Kidney glomerular epithelial cell (primary cell): ENCODE results near the gene ZNF496.
"Not testable (repeated sequence)": the region's sequence is repeated elsewhere in the genome, so short reads cannot be mapped to it uniquely, and the experiment has no call there.

ENCODE experiments used
- DNase-seq: peaks from one replicate; lab custom pipeline; 2025; lab: John Stamatoyannopoulos, UW

Gene ZNF496

GRCh38 chr1:247331525-247332214 lies at the start of gene ZNF496:
ZNF496 (minus strand) TSS chr1:247331867; CDS start chr1:247329578, 2,289 bp downstream.
- DNase-seq, result peak; percentile 53

- no peak for DNase-seq
Observed at GRCh38 chr1:247378334-247379073, 46.8 kb upstream of the ZNF496 start.

GRCh38 chr1:247377656-247378055 lies 46.0 kb upstream of the ZNF496 start:
- DNase-seq, result not testable (repeated sequence)

GRCh38 chr1:247376659-247377058 lies 45.0 kb upstream of the ZNF496 start:
- DNase-seq, result no peak

GRCh38 chr1:247375747-247376146 lies 44.1 kb upstream of the ZNF496 start:
- DNase-seq, result no peak

- not testable (repeated sequence) for DNase-seq
Observed at GRCh38 chr1:247374651-247375334, 43.1 kb upstream of the ZNF496 start.

DNA sequence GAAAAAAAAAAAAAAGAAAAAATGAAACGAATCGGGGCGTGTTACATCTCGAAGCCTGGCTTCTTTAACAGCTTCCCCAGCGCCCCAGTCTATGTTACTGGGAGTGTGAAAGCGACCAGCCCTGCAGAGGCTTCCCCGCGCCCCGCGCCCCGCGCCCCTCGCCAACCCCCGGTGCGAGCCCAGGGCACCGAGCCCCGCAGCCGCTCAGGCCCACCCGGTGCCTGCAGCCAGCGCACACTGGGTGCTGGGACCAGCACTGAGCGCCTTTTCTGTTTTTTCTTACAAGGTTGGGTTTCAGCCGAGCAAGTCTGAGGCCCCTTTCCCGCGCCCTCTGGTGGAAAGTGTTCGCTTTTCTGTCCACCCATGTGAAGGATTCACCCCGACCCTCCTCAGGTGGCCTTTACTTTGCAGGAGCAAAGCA lies 42.1 kb upstream of the ZNF496 start:
- peak; percentile 9 for DNase-seq

DNA sequence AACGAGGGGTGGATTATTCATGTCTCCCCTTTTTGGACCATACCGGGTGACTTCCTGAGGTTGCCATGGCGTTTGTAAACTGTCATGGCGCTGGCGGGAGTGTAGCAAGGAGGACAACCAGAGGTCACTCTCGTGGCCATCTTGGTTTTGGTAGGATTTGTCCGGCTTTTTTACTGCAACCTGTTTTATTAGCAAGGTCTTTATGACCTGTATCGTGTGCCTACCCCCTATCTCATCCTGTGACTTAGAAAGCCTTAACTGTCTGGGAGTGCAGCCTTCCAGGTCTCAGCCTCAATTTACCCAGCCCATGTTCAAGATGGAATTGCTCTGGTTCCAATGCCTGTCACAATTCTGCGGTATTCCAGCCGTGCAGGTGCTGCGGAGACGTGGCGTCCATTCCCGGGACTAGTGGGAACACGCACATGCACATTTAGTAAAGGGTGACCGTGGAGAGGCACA lies 40.2 kb upstream of the ZNF496 start:
- DNase-seq, result no peak

DNA sequence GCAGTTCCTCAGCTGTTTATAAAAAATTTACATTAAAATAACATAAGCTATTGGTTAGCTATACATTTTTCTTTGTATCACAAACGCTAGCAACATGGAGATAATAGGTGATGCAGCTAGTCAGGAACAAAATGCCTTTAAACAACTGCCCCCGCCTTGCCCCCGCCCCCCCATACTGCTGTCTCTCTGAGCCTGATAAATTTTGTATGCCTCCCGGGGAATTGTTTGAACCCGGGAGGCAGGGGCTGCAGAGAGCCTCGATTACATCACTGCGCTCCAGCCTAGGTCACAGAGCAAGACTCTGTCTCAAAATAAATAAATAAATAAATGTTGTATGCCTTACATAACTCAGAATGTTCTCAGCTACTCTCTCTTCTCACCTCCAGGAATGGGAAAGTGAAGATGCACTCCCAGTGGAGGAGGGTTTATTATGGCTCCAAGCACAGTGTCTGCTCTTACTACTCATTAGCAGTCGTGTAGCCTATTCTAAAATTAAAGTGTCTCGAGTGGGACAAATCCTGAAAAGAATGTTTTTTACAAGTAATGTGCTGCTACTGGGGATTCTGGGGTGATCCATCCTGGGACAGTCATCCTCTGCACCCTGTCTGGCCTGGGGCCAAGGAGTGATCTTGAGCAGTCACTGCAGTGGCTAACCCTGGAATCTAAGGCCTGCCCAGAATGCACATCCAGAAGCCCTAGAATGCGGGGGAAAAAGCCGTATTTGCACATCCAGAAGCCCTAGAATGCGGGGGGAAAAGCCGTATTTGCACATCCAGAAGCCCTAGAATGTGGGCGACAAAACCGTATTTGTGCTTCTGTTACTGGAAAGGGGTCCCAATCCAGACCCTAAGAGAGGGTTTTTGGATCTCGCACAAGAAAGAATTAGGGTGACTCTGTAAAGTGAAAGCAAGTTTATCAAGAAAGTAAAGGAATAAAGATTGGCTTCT lies 39.4 kb upstream of the ZNF496 start:
- no peak for DNase-seq

GRCh38 chr1:247368490-247369145 lies 37.0 kb upstream of the ZNF496 start:
- DNase-seq, result no peak

- no peak for DNase-seq
Observed at GRCh38 chr1:247367786-247368422, 36.2 kb upstream of the ZNF496 start.

DNA sequence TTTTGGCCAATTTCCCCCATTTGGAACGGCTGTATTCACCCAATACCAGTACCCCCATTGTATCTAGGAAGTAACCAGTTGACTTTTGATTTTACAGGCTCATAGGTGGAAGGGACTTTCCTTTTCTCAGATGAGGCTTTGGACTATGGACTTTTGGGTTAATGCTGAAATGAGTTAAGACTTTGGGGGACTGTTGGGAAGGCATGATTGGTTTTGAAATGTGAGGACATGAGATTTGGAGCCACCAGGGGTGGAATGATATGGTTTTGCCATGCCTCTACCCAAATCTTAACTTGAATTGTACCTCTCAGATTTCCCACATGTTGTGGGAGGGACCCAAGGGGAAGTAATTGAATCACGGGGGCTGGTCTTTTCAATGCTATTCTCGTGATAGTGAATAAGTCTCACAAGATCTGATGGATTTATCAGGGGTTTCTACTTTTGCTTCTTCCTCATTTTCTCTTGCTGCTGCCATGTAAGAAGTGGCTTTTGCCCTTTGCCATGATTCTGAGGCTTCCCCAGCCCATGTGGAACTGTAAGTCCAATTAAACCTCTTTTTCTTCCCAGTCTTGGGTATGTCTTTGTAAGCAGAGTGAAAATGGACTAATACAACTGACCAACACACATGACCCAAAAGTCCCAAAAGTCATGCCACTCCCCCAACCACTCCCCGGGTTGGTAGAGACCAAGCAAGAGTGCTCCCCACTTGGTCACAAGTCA lies 35.4 kb upstream of the ZNF496 start:
- no peak for DNase-seq

DNA sequence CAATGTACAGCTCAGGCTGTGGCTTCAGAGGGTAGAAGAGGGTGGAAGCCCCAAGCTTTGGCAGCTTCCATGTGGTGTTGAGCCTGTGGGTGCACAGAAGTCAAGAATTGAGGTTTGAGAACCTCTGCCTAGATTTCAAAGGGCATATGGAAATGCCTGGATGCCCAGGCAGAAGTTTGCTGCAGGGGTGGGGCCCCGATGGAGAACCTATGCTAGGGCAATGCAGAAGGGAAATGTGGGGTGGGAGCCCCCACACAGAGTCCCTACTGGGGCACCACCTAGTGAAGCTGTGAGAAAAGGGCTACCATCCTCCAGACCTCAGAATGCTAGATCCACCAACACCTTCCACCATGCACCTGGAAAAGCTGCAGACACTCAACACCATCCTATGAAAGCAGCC lies 34.7 kb upstream of the ZNF496 start:
- DNase-seq, result not testable (repeated sequence)

DNA sequence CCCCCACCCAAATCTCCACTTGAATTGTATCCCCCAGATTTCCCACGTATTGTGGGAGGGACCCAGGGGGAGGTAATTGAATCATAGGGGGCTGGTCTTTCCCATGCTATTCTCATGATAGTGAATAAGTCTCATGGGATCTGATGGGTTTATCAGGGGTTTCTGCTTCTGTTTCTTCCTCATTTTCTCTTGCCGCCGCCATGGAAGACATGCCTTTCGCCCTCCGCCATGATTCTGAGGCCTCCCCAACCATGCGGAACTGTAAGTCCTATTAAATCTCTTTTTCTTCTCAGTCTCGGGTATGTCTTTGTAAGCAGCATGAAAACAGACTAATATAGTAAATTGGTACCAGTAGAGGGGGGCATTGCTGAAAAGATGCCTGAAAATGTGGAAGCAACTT lies 33.4 kb upstream of the ZNF496 start:
- DNase-seq, result no peak

DNA sequence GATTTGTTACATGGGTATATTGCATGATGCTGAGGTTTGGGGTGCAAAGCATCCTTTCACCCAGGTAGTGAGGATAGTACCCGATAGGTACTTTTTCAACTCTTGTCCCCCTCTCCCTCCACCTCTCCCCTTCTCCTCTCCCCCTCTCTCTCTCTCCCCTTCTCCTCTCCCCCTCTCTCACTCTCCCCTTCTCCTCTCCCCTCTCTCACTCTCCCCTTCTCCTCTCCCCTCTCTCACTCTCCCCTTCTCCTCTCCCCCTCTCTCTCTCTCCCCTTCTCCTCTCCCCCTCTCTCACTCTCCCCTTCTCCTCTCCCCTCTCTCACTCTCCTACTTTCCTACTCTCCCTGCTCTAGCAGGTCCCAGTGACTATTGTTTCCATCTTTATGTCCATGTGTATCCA lies 31.3 kb upstream of the ZNF496 start:
- not testable (repeated sequence) for DNase-seq

DNA sequence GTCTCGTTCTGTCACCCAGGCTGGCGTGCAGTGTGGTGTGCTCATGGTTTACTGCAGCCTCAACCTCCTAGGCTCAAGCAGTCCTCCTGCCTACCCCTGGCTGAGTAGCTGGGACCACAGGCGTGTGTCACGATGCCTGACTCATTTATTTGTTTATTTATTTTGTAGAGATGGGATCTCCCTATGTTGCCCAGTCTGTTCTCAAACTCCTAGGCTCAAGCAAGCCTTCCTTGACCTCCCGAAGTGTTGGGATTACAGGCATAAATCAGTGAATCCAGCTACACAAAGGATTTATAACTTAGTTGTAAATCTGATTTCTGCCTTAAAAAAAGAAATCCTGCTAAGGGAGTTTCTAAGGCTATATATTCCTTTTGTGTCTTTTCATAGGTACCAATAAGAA lies 30.5 kb upstream of the ZNF496 start:
- DNase-seq, result no peak

DNA sequence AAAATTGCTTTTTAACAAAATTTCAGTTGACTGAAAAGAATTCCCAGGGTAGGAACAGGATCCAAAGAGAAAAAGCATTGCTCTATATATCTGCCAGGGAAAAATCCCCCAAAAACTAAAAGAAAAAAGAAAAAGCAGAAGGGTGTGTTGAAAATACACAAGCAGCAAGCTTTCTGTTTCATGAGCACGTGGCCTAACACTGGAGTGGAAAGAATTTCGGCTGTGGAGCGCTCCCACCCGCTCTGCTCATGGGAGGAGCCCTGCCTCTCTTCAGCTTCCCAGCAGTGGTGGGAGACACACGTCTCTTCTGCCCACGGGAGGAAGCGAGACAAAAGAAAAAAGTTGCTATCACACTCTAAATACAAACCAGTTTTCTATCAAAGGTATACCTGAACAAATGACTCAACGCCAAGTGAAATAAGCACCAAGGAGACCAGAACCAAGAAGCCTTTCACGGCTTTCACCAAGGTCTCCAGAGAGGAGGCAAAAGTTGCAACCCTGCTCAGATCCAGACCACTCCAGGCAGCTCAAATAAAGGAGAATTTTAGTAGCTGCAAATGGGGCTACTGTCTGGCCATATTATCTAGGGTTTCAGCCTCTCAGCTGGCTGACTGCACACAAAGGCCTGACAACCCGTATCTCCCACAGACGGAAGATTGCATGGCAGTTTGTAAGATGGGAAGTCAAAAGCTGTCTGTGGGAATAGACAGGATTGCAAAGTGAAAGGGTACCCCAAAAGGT lies 29.5 kb upstream of the ZNF496 start:
- DNase-seq, result peak; percentile 15

DNA sequence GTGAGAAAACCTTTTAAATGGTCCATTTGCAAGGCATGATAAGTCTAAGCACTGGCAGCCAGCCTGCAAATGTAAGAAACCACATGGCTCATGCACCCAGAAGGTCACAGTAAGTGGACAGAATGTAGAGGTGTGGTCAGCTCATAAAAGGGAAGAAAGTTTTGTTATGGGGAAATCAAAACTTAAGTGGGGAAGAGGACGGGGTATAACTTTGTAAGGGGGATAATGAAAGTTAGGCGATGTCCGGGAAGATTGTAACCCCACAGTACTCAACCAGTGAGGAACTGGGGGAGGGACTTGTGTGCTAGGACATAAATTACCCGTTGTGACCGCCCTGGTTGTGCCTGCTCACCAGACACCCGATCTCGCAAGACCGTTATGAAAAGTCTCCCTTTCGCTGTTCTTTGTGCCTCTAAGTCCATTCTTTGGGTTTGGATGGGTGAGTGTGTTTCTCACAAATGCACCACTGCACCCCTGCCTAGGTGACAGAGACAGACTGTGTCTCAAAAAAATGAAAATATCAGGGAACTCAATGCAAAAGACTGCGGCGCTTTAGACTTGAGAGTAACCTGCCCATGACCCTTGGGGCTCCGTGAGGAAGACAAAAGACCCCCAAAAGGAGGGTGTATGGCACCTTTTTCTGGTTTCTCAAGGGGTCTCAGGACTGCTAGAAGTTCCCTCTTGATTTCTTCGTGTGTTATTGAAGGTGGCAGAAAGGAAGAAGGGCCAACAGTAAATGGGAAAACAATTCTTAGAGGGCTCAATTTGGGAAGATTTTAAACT lies 28.6 kb upstream of the ZNF496 start:
- no peak for DNase-seq
